ENCODE data around the gene GLRA1.
A peak's percentile ranks its signal among the peaks of the same experiment; 100 is the strongest.

GLRA1 gene

GRCh38 chr5:151819830-151820229 is 104.8 kb downstream of the GLRA1 start:
- no peak overlapping the region for H3K18ac ChIP-seq (ENCODE audit: low read depth in 1 of 2, low read length in 2 of 2)

GRCh38 chr5:151815051-151815450 is 109.6 kb downstream of the GLRA1 start:
- Histone ChIP-seq H2AK5ac (ENCODE audit: low read length, severe bottlenecking) (no peak overlapping the region), H3K4me2 (ENCODE audit: low read length, poor library complexity, severe bottlenecking) (no peak overlapping the region), H3K36me3 (ENCODE audit: control insufficient read depth in 1 of 2, insufficient read depth in 2 of 2, low read depth in 1 of 2, low read length in 2 of 2) (peaks cover 0 to 69% of the 10 kb centered on the region in 2 experiments), H2BK12ac (ENCODE audit: low read length in 2 of 2) (no peak overlapping the region), H3K4me1 (ENCODE audit: control insufficient read depth, insufficient read depth, low read depth, low read length) (no peaks in the 10 kb centered on the region), H2BK15ac (ENCODE audit: low read depth, poor library complexity, severe bottlenecking) (no peak overlapping the region), H3K4ac (ENCODE audit: low read depth in 1 of 2, low read length in 2 of 2) (no peak overlapping the region), H3K79me1 (replicated peaks; ENCODE audit: low read length, poor library complexity, severe bottlenecking) (peaks cover 19% of the 10 kb centered on the region), H3K4me3 (ENCODE audit: insufficient read depth in 1 of 2, low read depth in 1 of 2, low read length in 2 of 2) (no peak overlapping the region), H2BK5ac (ENCODE audit: low read depth, low read length, poor library complexity, severe bottlenecking) (no peak overlapping the region), H3K9ac (ENCODE audit: low read length) (no peak overlapping the region), H3K27ac (ENCODE audit: low read length, poor library complexity, severe bottlenecking) (no peak overlapping the region), H3K18ac (ENCODE audit: low read depth in 1 of 2, low read length in 2 of 2) (no peak overlapping the region), H3K9me3 (ENCODE audit: control insufficient read depth, low read length) (no peaks in the 10 kb centered on the region), H3K27me3 (ENCODE audit: control insufficient read depth in 1 of 2, insufficient read depth in 1 of 2, low read length in 2 of 2) (no peaks in the 10 kb centered on the region), H2AFZ (ENCODE audit: low read depth, low read length) (no peak overlapping the region), H2BK120ac (ENCODE audit: low read depth, low read length) (no peak overlapping the region), H3K23ac (ENCODE audit: low read length in 2 of 2) (no peak overlapping the region), H4K8ac (ENCODE audit: low read length) (no peak overlapping the region), H4K91ac (ENCODE audit: low read length) (no peak overlapping the region), H3K14ac (ENCODE audit: low read length in 2 of 2) (no peak overlapping the region)
- WGBS = 100% methylated on average over 1 of the region's 1 CpG
- no peak for DNase-seq

More at GRCh38 chr5:151819830-151820229, 104.8 kb downstream of the GLRA1 start:
- no peak overlapping the region for H3K9ac ChIP-seq (ENCODE audit: low read length)
- H3K4me2 ChIP-seq (ENCODE audit: low read length, poor library complexity, severe bottlenecking) = no peak overlapping the region
- H3K4me1 ChIP-seq (ENCODE audit: control insufficient read depth, insufficient read depth, low read depth, low read length) = peaks cover 2% of the 10 kb centered on the region
- no peak overlapping the region for H2BK12ac ChIP-seq (ENCODE audit: low read length in 2 of 2)
- no peaks in the 10 kb centered on the region for H3K9me3 ChIP-seq (ENCODE audit: control insufficient read depth, low read length)
- no peak overlapping the region for H2BK15ac ChIP-seq (ENCODE audit: low read depth, poor library complexity, severe bottlenecking)
- no peak overlapping the region for H3K27ac ChIP-seq (ENCODE audit: low read length, poor library complexity, severe bottlenecking)
- H2BK5ac ChIP-seq (ENCODE audit: low read depth, low read length, poor library complexity, severe bottlenecking) = no peak overlapping the region
- H3K79me1 ChIP-seq (replicated peaks; ENCODE audit: low read length, poor library complexity, severe bottlenecking) = peaks cover 10% of the 10 kb centered on the region
- DNase-seq = no peak
- H2AFZ ChIP-seq (ENCODE audit: low read depth, low read length) = no peak overlapping the region
- H3K36me3 ChIP-seq (ENCODE audit: control insufficient read depth in 1 of 2, insufficient read depth in 2 of 2, low read depth in 1 of 2, low read length in 2 of 2) = peaks cover 0 to 31% of the 10 kb centered on the region in 2 experiments
- no peak overlapping the region for H2BK120ac ChIP-seq (ENCODE audit: low read depth, low read length)
- H2AK5ac ChIP-seq (ENCODE audit: low read length, severe bottlenecking) = no peak overlapping the region
- no peaks in the 10 kb centered on the region for H3K27me3 ChIP-seq (ENCODE audit: control insufficient read depth in 1 of 2, insufficient read depth in 1 of 2, low read length in 2 of 2)
- no peak overlapping the region for H3K4ac ChIP-seq (ENCODE audit: low read depth in 1 of 2, low read length in 2 of 2)
- H3K14ac ChIP-seq (ENCODE audit: low read length in 2 of 2) = no peak overlapping the region
- no peak overlapping the region for H3K23ac ChIP-seq (ENCODE audit: low read length in 2 of 2)
- H4K8ac ChIP-seq (ENCODE audit: low read length) = no peak overlapping the region
- no peak overlapping the region for H3K4me3 ChIP-seq (ENCODE audit: insufficient read depth in 1 of 2, low read depth in 1 of 2, low read length in 2 of 2)
- no peak overlapping the region for H4K91ac ChIP-seq (ENCODE audit: low read length)

DNA sequence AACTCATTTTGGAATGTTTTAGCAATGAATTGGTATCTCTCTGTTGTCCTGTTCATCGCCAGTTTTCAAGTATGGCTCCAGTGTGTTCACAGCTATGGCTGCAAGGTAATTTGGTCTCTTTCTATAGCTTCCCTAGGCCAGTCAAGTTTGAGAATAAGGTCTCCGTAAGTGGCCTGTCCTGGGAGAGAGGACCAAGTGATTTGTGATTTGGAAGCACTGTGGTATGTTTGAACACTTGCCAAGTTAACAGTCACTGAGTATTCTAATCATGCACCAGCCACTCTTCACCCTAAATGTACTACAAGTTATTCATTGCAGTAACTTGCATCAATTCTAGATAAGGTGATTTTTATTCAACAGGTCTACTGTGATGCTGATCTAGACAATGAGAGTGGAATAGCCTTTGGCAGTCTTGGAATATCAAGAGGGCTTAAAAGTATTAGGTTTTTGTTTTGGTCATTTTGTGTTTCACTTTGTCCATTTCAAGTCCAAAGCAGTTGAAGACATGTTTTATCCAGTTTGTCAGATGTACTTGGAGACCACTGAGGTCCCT is 111.8 kb downstream of the GLRA1 start:
- H3K27me3 ChIP-seq (ENCODE audit: control insufficient read depth in 1 of 2, insufficient read depth in 1 of 2, low read length in 2 of 2) = no peaks in the 10 kb centered on the region

GRCh38 chr5:151811593-151812321 is 112.9 kb downstream of the GLRA1 start:
- no peak overlapping the region for H3K27ac ChIP-seq (ENCODE audit: low read length, poor library complexity, severe bottlenecking)
- H3K14ac ChIP-seq (ENCODE audit: low read length in 2 of 2) = no peak overlapping the region
- H3K9ac ChIP-seq (ENCODE audit: low read length) = peak overlapping the region; percentile 35
- H3K4me3 ChIP-seq (ENCODE audit: insufficient read depth in 1 of 2, low read depth in 1 of 2, low read length in 2 of 2) = no peak overlapping the region
- no peak overlapping the region for H2AK5ac ChIP-seq (ENCODE audit: low read length, severe bottlenecking)
- H3K27me3 ChIP-seq (ENCODE audit: control insufficient read depth in 1 of 2, insufficient read depth in 1 of 2, low read length in 2 of 2) = no peaks in the 10 kb centered on the region
- H2BK5ac ChIP-seq (ENCODE audit: low read depth, low read length, poor library complexity, severe bottlenecking) = no peak overlapping the region
- no peak overlapping the region for H2BK12ac ChIP-seq (ENCODE audit: low read length in 2 of 2)
- H3K4me2 ChIP-seq (ENCODE audit: low read length, poor library complexity, severe bottlenecking) = no peak overlapping the region
- 94% methylated on average over 5 of the region's 5 CpGs for WGBS
- H3K4ac ChIP-seq (ENCODE audit: low read depth in 1 of 2, low read length in 2 of 2) = no peak overlapping the region
- H3K18ac ChIP-seq (ENCODE audit: low read depth in 1 of 2, low read length in 2 of 2) = no peak overlapping the region
- H2BK120ac ChIP-seq (ENCODE audit: low read depth, low read length) = no peak overlapping the region
- DNase-seq = peak; percentile 22
- H2AFZ ChIP-seq (ENCODE audit: low read depth, low read length) = no peak overlapping the region
- H3K79me1 ChIP-seq (replicated peaks; ENCODE audit: low read length, poor library complexity, severe bottlenecking) = peaks cover 28% of the 10 kb centered on the region
- no peak overlapping the region for H3K23ac ChIP-seq (ENCODE audit: low read length in 2 of 2)
- no peak overlapping the region for H2BK15ac ChIP-seq (ENCODE audit: low read depth, poor library complexity, severe bottlenecking)
- H4K8ac ChIP-seq (ENCODE audit: low read length) = no peak overlapping the region
- H3K36me3 ChIP-seq (ENCODE audit: control insufficient read depth in 1 of 2, insufficient read depth in 2 of 2, low read depth in 1 of 2, low read length in 2 of 2) = peaks cover 2 to 75% of the 10 kb centered on the region in 2 experiments
- H4K91ac ChIP-seq (ENCODE audit: low read length) = no peak overlapping the region
- no peaks in the 10 kb centered on the region for H3K9me3 ChIP-seq (ENCODE audit: control insufficient read depth, low read length)
- H3K4me1 ChIP-seq (ENCODE audit: control insufficient read depth, insufficient read depth, low read depth, low read length) = no peaks in the 10 kb centered on the region

More for the DNA sequence above, 111.8 kb downstream of the GLRA1 start:
- H2BK120ac ChIP-seq (ENCODE audit: low read depth, low read length) = no peak overlapping the region
- H3K4me1 ChIP-seq (ENCODE audit: control insufficient read depth, insufficient read depth, low read depth, low read length) = no peaks in the 10 kb centered on the region
- no peak overlapping the region for H4K8ac ChIP-seq (ENCODE audit: low read length)
- no peak overlapping the region for H3K4me2 ChIP-seq (ENCODE audit: low read length, poor library complexity, severe bottlenecking)
- H4K91ac ChIP-seq (ENCODE audit: low read length) = no peak overlapping the region
- no peak overlapping the region for H2BK12ac ChIP-seq (ENCODE audit: low read length in 2 of 2)
- H3K79me1 ChIP-seq (replicated peaks; ENCODE audit: low read length, poor library complexity, severe bottlenecking) = peaks cover 26% of the 10 kb centered on the region
- no peak overlapping the region for H2BK5ac ChIP-seq (ENCODE audit: low read depth, low read length, poor library complexity, severe bottlenecking)
- no peak overlapping the region for H2AK5ac ChIP-seq (ENCODE audit: low read length, severe bottlenecking)
- H3K23ac ChIP-seq (ENCODE audit: low read length in 2 of 2) = no peak overlapping the region
- DNase-seq = peak; percentile 28
- no peak overlapping the region for H3K9ac ChIP-seq (ENCODE audit: low read length)
- no peaks in the 10 kb centered on the region for H3K9me3 ChIP-seq (ENCODE audit: control insufficient read depth, low read length)
- no peak overlapping the region for H3K4ac ChIP-seq (ENCODE audit: low read depth in 1 of 2, low read length in 2 of 2)
- H2BK15ac ChIP-seq (ENCODE audit: low read depth, poor library complexity, severe bottlenecking) = no peak overlapping the region
- H3K36me3 ChIP-seq (ENCODE audit: control insufficient read depth in 1 of 2, insufficient read depth in 2 of 2, low read depth in 1 of 2, low read length in 2 of 2) = peaks cover 2 to 72% of the 10 kb centered on the region in 2 experiments
- no peak overlapping the region for H3K4me3 ChIP-seq (ENCODE audit: insufficient read depth in 1 of 2, low read depth in 1 of 2, low read length in 2 of 2)
- no peak overlapping the region for H2AFZ ChIP-seq (ENCODE audit: low read depth, low read length)
- no peak overlapping the region for H3K27ac ChIP-seq (ENCODE audit: low read length, poor library complexity, severe bottlenecking)
- H3K18ac ChIP-seq (ENCODE audit: low read depth in 1 of 2, low read length in 2 of 2) = no peak overlapping the region
- H3K14ac ChIP-seq (ENCODE audit: low read length in 2 of 2) = no peak overlapping the region
- 100% methylated on average over 1 of the region's 2 CpGs for WGBS

Data from mesenchymal stem cell (in vitro differentiated cells and primary cell).